SK-N-SH (cell line): ENCODE data around the gene TRHDE. TPM values are rescaled to one million over a fixed set of nuclear protein-coding genes. Genes with fewer than 3 reads are reported as not detected.

ENCODE experiments used
- CTCF ChIA-PET: fragments of 300-600, 350-600 bp; formaldehyde crosslinking; extraction: SDS; loops from one replicate; lab custom pipeline; 2021; lab: Yijun Ruan, JAX
- POLR2A ChIA-PET: fragments of 350-600 bp; sonication (Branson Sonifier 250); formaldehyde crosslinking; extraction: SDS; loops from one replicate; lab custom pipeline; 2020; ENCODE audit warnings: antibody characterized with exemption, inconsistent platforms; lab: Yijun Ruan, JAX
- DNase-seq: peaks from one replicate; pipeline ENCODE4 v3.0.0; 2012
- H2AFZ ChIP-seq: fragments of 200-600 bp; sonication (generic); 2 replicates; pipeline ENCODE4 v1.8.1; 2016; ENCODE audit warnings: antibody characterized with exemption, mild to moderate bottlenecking, low read depth
- H3F3A ChIP-seq: fragments of 200-600 bp; sonication (generic); replicated peaks from 2 replicates; pipeline ENCODE3; 2016; ENCODE audit warnings: antibody characterized with exemption, mild to moderate bottlenecking; ENCODE audit not compliant: insufficient read depth
- H3K27ac ChIP-seq, 2 experiments: fragments of 200-500 bp in 1 of 2; fragments of 200-600 bp in 1 of 2; sonication (Bioruptor generic) in 1 of 2; sonication (generic), shearing (Covaris generic) in 1 of 2; 2 replicates each; pipeline versions ENCODE4 v1.5.1 to v1.6.1; 2014 to 2016; ENCODE audit warnings: low read depth in 2 of 2, inconsistent platforms in 1 of 2, low read length in 1 of 2, mild to moderate bottlenecking in 1 of 2, mixed read lengths in 1 of 2
- H3K27me3 ChIP-seq: fragments of 200-600 bp; sonication (generic), shearing (Covaris generic); 2 replicates; pipeline ENCODE4 v1.6.1; 2016; ENCODE audit warnings: mixed run types; ENCODE audit not compliant: insufficient read depth
- H3K36me3 ChIP-seq, 2 experiments: fragments of 200-500 bp in 1 of 2; fragments of 200-600 bp in 1 of 2; sonication (Bioruptor generic) in 1 of 2; sonication (generic) in 1 of 2; replicated peaks in 1 of 2; 2 replicates each; pipeline versions ENCODE3 to v1.5.1; 2014 to 2016; ENCODE audit warnings: low read length in 1 of 2, mild to moderate bottlenecking in 1 of 2; ENCODE audit not compliant: insufficient read depth in 2 of 2, control insufficient read depth in 1 of 2
- H3K4me1 ChIP-seq, 2 experiments: fragments of 200-500 bp in 1 of 2; fragments of 200-600 bp in 1 of 2; sonication (Bioruptor generic) in 1 of 2; sonication (generic), shearing (Covaris generic) in 1 of 2; 2 replicates each; pipeline versions ENCODE4 v1.5.1 to v1.6.1; 2014 to 2016; ENCODE audit warnings: low read depth in 1 of 2, low read length in 1 of 2, mixed run types in 1 of 2; ENCODE audit not compliant: insufficient read depth in 2 of 2, control insufficient read depth in 1 of 2
- H3K4me2 ChIP-seq: fragments of 200-600 bp; sonication (generic), shearing (Covaris generic); 2 replicates; pipeline ENCODE4 v1.6.1; 2017; ENCODE audit warnings: mixed run types
- H3K4me3 ChIP-seq, 2 experiments: fragments of 200-500 bp in 1 of 2; fragments of 200-600 bp in 1 of 2; sonication (Bioruptor generic) in 1 of 2; sonication (generic), shearing (Covaris generic) in 1 of 2; 2 replicates each; pipeline versions ENCODE4 v1.5.1 to v1.8.1; 2014 to 2016; ENCODE audit warnings: low read depth in 2 of 2, inconsistent platforms in 1 of 2, low read length in 1 of 2, mild to moderate bottlenecking in 1 of 2, mixed read lengths in 1 of 2, moderate library complexity in 1 of 2
- H3K79me2 ChIP-seq: fragments of 200-600 bp; sonication (generic); 2 replicates; pipeline ENCODE4 v1.8.1; 2017; ENCODE audit warnings: mild to moderate bottlenecking; ENCODE audit not compliant: insufficient read depth
- H3K9ac ChIP-seq: fragments of 200-600 bp; sonication (generic); 2 replicates; pipeline ENCODE4 v1.6.1; 2017; ENCODE audit warnings: mixed run types
- H3K9me2 ChIP-seq: fragments of 200-600 bp; sonication (generic); 2 replicates; pipeline ENCODE4 v1.6.1; 2017; ENCODE audit warnings: mixed run types
- H3K9me3 ChIP-seq: fragments of 200-600 bp; sonication (generic); 2 replicates; pipeline ENCODE4 v1.6.1; 2017; ENCODE audit warnings: mixed run types, mild to moderate bottlenecking, moderate library complexity
- H4K20me1 ChIP-seq: fragments of 200-600 bp; sonication (generic); 2 replicates; pipeline ENCODE4 v1.6.1; 2017; ENCODE audit warnings: mild to moderate bottlenecking, mixed run types; ENCODE audit not compliant: insufficient read depth
- CHD2 ChIP-seq: fragments of 150-350 bp; IDR thresholded peaks from 2 replicates; pipeline ENCODE4 v1.6.1; 2018; ENCODE audit warnings: low read length; ENCODE audit not compliant: partially characterized antibody
- EP300 ChIP-seq, 2 experiments: IDR thresholded peaks; 2 replicates each; pipeline versions ENCODE4 v1.4.0 to v1.6.1; 2012; ENCODE audit warnings: borderline replicate concordance in 1 of 2, low read depth in 1 of 2, low read length in 1 of 2
- GABPA ChIP-seq: IDR thresholded peaks from 2 replicates; pipeline ENCODE4 v1.4.0; 2012; ENCODE audit warnings: low read depth, mild to moderate bottlenecking
- GATA2 ChIP-seq: sonication (generic); formaldehyde crosslinking; IDR thresholded peaks from 2 replicates; pipeline ENCODE4 v1.5.0; 2020; ENCODE audit warnings: mild to moderate bottlenecking, missing genetic modification reagents
- MXI1 ChIP-seq: IDR thresholded peaks from 2 replicates; pipeline ENCODE4 v1.6.1; 2012; ENCODE audit warnings: mild to moderate bottlenecking, low read depth, low read length, improper control_type of control experiment
- PBX3 ChIP-seq: IDR thresholded peaks from 2 replicates; pipeline ENCODE4; 2012
- SIN3A ChIP-seq: IDR thresholded peaks from 2 replicates; pipeline ENCODE4 v1.6.1; 2012; ENCODE audit warnings: low read depth, mild to moderate bottlenecking, low read length, moderate library complexity, borderline replicate concordance
- USF2 ChIP-seq: fragments of 150-350 bp; IDR thresholded peaks from 2 replicates; pipeline ENCODE4 v1.6.1; 2017; ENCODE audit warnings: antibody characterized with exemption, low read length, low read depth, borderline replicate concordance
- WGBS: methylation state at CpG from one replicate; pipeline ENCODE4 v1.1.6; 2017; ENCODE audit warnings: low lambda C conversion rate; 5-methylcytosine and 5-hydroxymethylcytosine counted together
- polyA plus RNA-seq, 3 experiments: library from polyadenylated mRNA; depleted of rRNA; stranded (reverse); fragments of >200 nt; gene quantifications; 2 replicates each; pipeline ENCODE4 v1.2.3, GENCODE V29; 2012

The TRHDE gene
- polyA plus RNA-seq, 1 of the 3 experiments (the other 2 are of a cell fraction) = 0.46 TPM

- Histone ChIP-seq H3F3A (no peaks in the 10 kb centered on the region), H3K4me3 (no peak overlapping the region), H4K20me1 (no peaks in the 10 kb centered on the region), H2AFZ (no peak overlapping the region), H3K27me3 (no peaks in the 10 kb centered on the region), H3K27ac (no peak overlapping the region), H3K36me3 (no peaks in the 10 kb centered on the region), H3K4me2 (no peak overlapping the region), H3K4me1 (no peaks in the 10 kb centered on the region), H3K9me2 (no peaks in the 10 kb centered on the region), H3K9ac (no peak overlapping the region), H3K9me3 (no peaks in the 10 kb centered on the region), H3K79me2 (no peaks in the 10 kb centered on the region)
- WGBS = 73% methylated on average over 6 of the region's 6 CpGs
- POLR2A ChIA-PET = no interaction called here
- TF ChIP-seq CHD2 (no peak), USF2 (no peak), EP300 (IDR thresholded peaks at IDR 0.05; ENCODE audit: borderline replicate concordance in 1 of 2, low read depth in 1 of 2, low read length in 1 of 2) (no peak)
- no peak for DNase-seq
- CTCF ChIA-PET = no interaction called here
These were observed 35.1 kb downstream of the TRHDE start for GRCh38 chr12:72307229-72307628.

- no peaks in the 10 kb centered on the region for H3F3A ChIP-seq
- H4K20me1 ChIP-seq = no peaks in the 10 kb centered on the region
- H3K4me2 ChIP-seq = no peak overlapping the region
- H3K4me3 ChIP-seq = no peak overlapping the region
- H3K9me3 ChIP-seq = no peaks in the 10 kb centered on the region
- H3K27me3 ChIP-seq = no peaks in the 10 kb centered on the region
- no peak for TF ChIP-seq EP300 (IDR thresholded peaks at IDR 0.05; ENCODE audit: borderline replicate concordance in 1 of 2, low read depth in 1 of 2, low read length in 1 of 2)
- no peak for DNase-seq
- H3K9me2 ChIP-seq = no peaks in the 10 kb centered on the region
- no peak overlapping the region for H2AFZ ChIP-seq
- POLR2A ChIA-PET = no interaction called here
- no peaks in the 10 kb centered on the region for H3K79me2 ChIP-seq
- CTCF ChIA-PET = interaction anchor here (0.7 kb wide), 1 partner anchor 34 kb away, joined by 3 read pairs; no protein-coding TSS in a partner anchor
- no peak overlapping the region for H3K9ac ChIP-seq
- H3K27ac ChIP-seq = no peak overlapping the region
- H3K36me3 ChIP-seq = no peaks in the 10 kb centered on the region
- no peaks in the 10 kb centered on the region for H3K4me1 ChIP-seq
- WGBS = 68% methylated on average over 5 of the region's 5 CpGs
These were observed 39.8 kb downstream of the TRHDE start for GRCh38 chr12:72311946-72312345.

GRCh38 chr12:72313806-72314205 is 41.6 kb downstream of the TRHDE start:
- Histone ChIP-seq H3K79me2 (no peaks in the 10 kb centered on the region), H3K9me2 (no peaks in the 10 kb centered on the region), H3K4me1 (no peaks in the 10 kb centered on the region), H2AFZ (no peak overlapping the region), H3F3A (no peaks in the 10 kb centered on the region), H3K9ac (no peak overlapping the region), H3K27ac (no peak overlapping the region), H4K20me1 (no peaks in the 10 kb centered on the region), H3K9me3 (no peaks in the 10 kb centered on the region), H3K27me3 (no peaks in the 10 kb centered on the region), H3K36me3 (no peaks in the 10 kb centered on the region), H3K4me3 (no peak overlapping the region)
- ChIA-PET CTCF (no interaction called here), POLR2A (no interaction called here)
- no peak for DNase-seq
- TF ChIP-seq MXI1 (no peak), PBX3 (no peak), GATA2 (no peak), CHD2 (no peak), SIN3A (no peak), GABPA (no peak)
- TF ChIP-seq, all 33 proteins: peak for 0
- WGBS = 69% methylated on average over 2 of the region's 2 CpGs
- no peak overlapping the region for H3K4me2 ChIP-seq
